GM23338 (cell line): ENCODE results near the gene GIPC2.

Source experiments
- CREB1 ChIP-seq: fragments of 250-450 bp; sonication (Bioruptor Pico); IDR thresholded peaks from 2 replicates; pipeline ENCODE4 v1.5.0; 2020; ENCODE audit warnings: low read depth, mild to moderate bottlenecking, moderate library complexity
- EZH2 ChIP-seq: fragments of 200-600 bp; sonication (generic); IDR thresholded peaks from one replicate; pipeline ENCODE4 v1.8.0; 2017; ENCODE audit warnings: antibody characterized with exemption, mild to moderate bottlenecking, low read depth; ENCODE audit not compliant: unreplicated experiment
- EZH2phosphoT487 ChIP-seq: fragments of 200-600 bp; sonication (generic); IDR thresholded peaks from one replicate; pipeline ENCODE4 v1.8.1; 2018; ENCODE audit warnings: antibody characterized with exemption; ENCODE audit not compliant: unreplicated experiment
- JUNB ChIP-seq: IDR thresholded peaks from one replicate; pipeline ENCODE4 v1.6.1; 2016; ENCODE audit warnings: antibody characterized with exemption; ENCODE audit not compliant: unreplicated experiment
- POLR2AphosphoS5 ChIP-seq: IDR thresholded peaks from 2 replicates; pipeline ENCODE4 v1.6.1; 2016; ENCODE audit warnings: antibody characterized with exemption, low read depth
- STAT1 ChIP-seq: IDR thresholded peaks from one replicate; pipeline ENCODE4 v1.6.1; 2016; ENCODE audit warnings: antibody characterized with exemption; ENCODE audit not compliant: unreplicated experiment
- ZNF114 ChIP-seq: fragments of 250-450 bp; sonication (Bioruptor Pico); IDR thresholded peaks from 2 replicates; pipeline ENCODE4 v1.5.0; 2020; ENCODE audit warnings: mild to moderate bottlenecking, moderate library complexity
- ZNF331 ChIP-seq: fragments of 250-450 bp; sonication (Bioruptor Pico); IDR thresholded peaks from 2 replicates; pipeline ENCODE4 v1.5.0; 2020; ENCODE audit warnings: low read depth, mild to moderate bottlenecking, moderate library complexity
- TF ChIP-seq, protein P1 (sequence below), 2 experiments: fragments of 200-600 bp in 1 of 2; sonication (generic) in 1 of 2; conservative IDR thresholded peaks; 2 replicates each; pipeline versions ENCODE4 v1.5.1 to v1.6.1; 2016 to 2017; ENCODE audit warnings: antibody characterized with exemption in 2 of 2, low read depth in 2 of 2, mild to moderate bottlenecking in 2 of 2, moderate library complexity in 1 of 2
- TF ChIP-seq, protein P2 (sequence below): IDR thresholded peaks from one replicate; pipeline ENCODE4 v1.6.1; 2018; ENCODE audit warnings: antibody characterized with exemption; ENCODE audit not compliant: unreplicated experiment
- TF ChIP-seq, protein P3 (sequence below): IDR thresholded peaks from 2 replicates; pipeline ENCODE4 v1.6.1; 2016; ENCODE audit warnings: antibody characterized with exemption

DNA sequence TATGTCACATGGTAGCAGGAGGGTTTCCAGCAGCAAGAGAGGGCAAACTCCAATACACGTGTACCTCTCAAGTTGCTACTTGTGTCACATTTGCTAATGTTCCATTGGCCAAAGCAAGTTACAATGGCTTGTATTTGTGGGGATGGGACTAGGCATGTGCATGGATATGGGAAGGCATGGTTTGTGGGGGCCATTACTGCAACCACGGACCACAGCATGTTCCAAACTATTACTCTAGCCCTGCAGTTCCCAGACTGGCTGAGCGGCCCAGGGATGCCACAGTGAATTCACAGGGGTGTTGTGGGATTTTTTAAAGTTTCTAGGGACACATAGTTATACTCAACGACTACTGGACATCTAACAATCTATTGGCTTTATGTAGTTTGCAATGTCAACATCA lies 133.1 kb downstream of the GIPC2 start:
- TF ChIP-seq, protein P1, sequence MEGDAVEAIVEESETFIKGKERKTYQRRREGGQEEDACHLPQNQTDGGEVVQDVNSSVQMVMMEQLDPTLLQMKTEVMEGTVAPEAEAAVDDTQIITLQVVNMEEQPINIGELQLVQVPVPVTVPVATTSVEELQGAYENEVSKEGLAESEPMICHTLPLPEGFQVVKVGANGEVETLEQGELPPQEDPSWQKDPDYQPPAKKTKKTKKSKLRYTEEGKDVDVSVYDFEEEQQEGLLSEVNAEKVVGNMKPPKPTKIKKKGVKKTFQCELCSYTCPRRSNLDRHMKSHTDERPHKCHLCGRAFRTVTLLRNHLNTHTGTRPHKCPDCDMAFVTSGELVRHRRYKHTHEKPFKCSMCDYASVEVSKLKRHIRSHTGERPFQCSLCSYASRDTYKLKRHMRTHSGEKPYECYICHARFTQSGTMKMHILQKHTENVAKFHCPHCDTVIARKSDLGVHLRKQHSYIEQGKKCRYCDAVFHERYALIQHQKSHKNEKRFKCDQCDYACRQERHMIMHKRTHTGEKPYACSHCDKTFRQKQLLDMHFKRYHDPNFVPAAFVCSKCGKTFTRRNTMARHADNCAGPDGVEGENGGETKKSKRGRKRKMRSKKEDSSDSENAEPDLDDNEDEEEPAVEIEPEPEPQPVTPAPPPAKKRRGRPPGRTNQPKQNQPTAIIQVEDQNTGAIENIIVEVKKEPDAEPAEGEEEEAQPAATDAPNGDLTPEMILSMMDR (conservative IDR thresholded peaks at IDR 0.05; ENCODE audit: low read depth in 2 of 2): no peak
- no peak for TF ChIP-seq POLR2AphosphoS5
- TF ChIP-seq CREB1 (CRISPR knock-in tag): no peak
- no peak for TF ChIP-seq STAT1
- no peak for TF ChIP-seq EZH2phosphoT487
- TF ChIP-seq, protein P2, sequence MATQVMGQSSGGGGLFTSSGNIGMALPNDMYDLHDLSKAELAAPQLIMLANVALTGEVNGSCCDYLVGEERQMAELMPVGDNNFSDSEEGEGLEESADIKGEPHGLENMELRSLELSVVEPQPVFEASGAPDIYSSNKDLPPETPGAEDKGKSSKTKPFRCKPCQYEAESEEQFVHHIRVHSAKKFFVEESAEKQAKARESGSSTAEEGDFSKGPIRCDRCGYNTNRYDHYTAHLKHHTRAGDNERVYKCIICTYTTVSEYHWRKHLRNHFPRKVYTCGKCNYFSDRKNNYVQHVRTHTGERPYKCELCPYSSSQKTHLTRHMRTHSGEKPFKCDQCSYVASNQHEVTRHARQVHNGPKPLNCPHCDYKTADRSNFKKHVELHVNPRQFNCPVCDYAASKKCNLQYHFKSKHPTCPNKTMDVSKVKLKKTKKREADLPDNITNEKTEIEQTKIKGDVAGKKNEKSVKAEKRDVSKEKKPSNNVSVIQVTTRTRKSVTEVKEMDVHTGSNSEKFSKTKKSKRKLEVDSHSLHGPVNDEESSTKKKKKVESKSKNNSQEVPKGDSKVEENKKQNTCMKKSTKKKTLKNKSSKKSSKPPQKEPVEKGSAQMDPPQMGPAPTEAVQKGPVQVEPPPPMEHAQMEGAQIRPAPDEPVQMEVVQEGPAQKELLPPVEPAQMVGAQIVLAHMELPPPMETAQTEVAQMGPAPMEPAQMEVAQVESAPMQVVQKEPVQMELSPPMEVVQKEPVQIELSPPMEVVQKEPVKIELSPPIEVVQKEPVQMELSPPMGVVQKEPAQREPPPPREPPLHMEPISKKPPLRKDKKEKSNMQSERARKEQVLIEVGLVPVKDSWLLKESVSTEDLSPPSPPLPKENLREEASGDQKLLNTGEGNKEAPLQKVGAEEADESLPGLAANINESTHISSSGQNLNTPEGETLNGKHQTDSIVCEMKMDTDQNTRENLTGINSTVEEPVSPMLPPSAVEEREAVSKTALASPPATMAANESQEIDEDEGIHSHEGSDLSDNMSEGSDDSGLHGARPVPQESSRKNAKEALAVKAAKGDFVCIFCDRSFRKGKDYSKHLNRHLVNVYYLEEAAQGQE: no peak
- no peak for TF ChIP-seq EZH2
- no peak for TF ChIP-seq JUNB
- TF ChIP-seq, protein P3, sequence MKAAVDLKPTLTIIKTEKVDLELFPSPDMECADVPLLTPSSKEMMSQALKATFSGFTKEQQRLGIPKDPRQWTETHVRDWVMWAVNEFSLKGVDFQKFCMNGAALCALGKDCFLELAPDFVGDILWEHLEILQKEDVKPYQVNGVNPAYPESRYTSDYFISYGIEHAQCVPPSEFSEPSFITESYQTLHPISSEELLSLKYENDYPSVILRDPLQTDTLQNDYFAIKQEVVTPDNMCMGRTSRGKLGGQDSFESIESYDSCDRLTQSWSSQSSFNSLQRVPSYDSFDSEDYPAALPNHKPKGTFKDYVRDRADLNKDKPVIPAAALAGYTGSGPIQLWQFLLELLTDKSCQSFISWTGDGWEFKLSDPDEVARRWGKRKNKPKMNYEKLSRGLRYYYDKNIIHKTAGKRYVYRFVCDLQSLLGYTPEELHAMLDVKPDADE: no peak
- no peak for TF ChIP-seq ZNF114 (CRISPR knock-in tag)
- TF ChIP-seq ZNF331: no peak
